DMS 273 (cell line): ENCODE results near the gene YTHDF1.

Experiments used
- DNase-seq: peaks from one replicate; lab custom pipeline; 2025; ENCODE audit not compliant: unreplicated experiment; lab: John Stamatoyannopoulos, UW

Gene YTHDF1

GRCh38 chr20:63210011-63210605 lies 5.8 kb downstream of the YTHDF1 start:
- no peak for DNase-seq

- no peak for DNase-seq
These were observed 7.5 kb downstream of the YTHDF1 start for GRCh38 chr20:63208346-63208909.

- no peak for DNase-seq
These were observed 9.1 kb downstream of the YTHDF1 start for GRCh38 chr20:63206878-63207277.

- no peak for DNase-seq
These were observed 10.0 kb downstream of the YTHDF1 start for GRCh38 chr20:63205896-63206295.

GRCh38 chr20:63204362-63204761 lies 11.6 kb downstream of the YTHDF1 start:
- DNase-seq: no peak

GRCh38 chr20:63202811-63203526 lies 13.0 kb downstream of the YTHDF1 start:
- no peak for DNase-seq

- DNase-seq: no peak
These were observed 13.9 kb downstream of the YTHDF1 start for GRCh38 chr20:63202021-63202420.

GRCh38 chr20:63198606-63199005 lies 17.3 kb downstream of the YTHDF1 start:
- no peak for DNase-seq

- DNase-seq: no peak
These were observed 19.0 kb downstream of the YTHDF1 start for GRCh38 chr20:63196768-63197470.

- DNase-seq: no peak
These were observed 21.1 kb downstream of the YTHDF1 start for GRCh38 chr20:63194797-63195173.

GRCh38 chr20:63194007-63194796 lies 21.7 kb downstream of the YTHDF1 start:
- DNase-seq: no peak

GRCh38 chr20:63192721-63193120 lies 23.2 kb downstream of the YTHDF1 start:
- DNase-seq: no peak

- DNase-seq: peak; percentile 97
These were observed 24.5 kb downstream of the YTHDF1 start for GRCh38 chr20:63191400-63191799.

- DNase-seq: no peak
These were observed 25.1 kb downstream of the YTHDF1 start for GRCh38 chr20:63190828-63191227.

- no peak for DNase-seq
These were observed 25.9 kb downstream of the YTHDF1 start for GRCh38 chr20:63189846-63190559.

GRCh38 chr20:63189322-63189642 lies 26.6 kb downstream of the YTHDF1 start:
- DNase-seq: no peak

GRCh38 chr20:63188641-63189321 lies 27.1 kb downstream of the YTHDF1 start:
- no peak for DNase-seq

- DNase-seq: no peak
These were observed 27.8 kb downstream of the YTHDF1 start for GRCh38 chr20:63188159-63188442.

GRCh38 chr20:63187338-63188158 lies 28.4 kb downstream of the YTHDF1 start:
- no peak for DNase-seq
